ENCODE data around the gene ACOXL.
A peak's percentile ranks its signal among the peaks of the same experiment; 100 is the strongest.
"Not testable (repeated sequence)": the region's sequence is repeated elsewhere in the genome, so short reads cannot be mapped to it uniquely, and the experiment has no call there.

The ACOXL gene

DNA sequence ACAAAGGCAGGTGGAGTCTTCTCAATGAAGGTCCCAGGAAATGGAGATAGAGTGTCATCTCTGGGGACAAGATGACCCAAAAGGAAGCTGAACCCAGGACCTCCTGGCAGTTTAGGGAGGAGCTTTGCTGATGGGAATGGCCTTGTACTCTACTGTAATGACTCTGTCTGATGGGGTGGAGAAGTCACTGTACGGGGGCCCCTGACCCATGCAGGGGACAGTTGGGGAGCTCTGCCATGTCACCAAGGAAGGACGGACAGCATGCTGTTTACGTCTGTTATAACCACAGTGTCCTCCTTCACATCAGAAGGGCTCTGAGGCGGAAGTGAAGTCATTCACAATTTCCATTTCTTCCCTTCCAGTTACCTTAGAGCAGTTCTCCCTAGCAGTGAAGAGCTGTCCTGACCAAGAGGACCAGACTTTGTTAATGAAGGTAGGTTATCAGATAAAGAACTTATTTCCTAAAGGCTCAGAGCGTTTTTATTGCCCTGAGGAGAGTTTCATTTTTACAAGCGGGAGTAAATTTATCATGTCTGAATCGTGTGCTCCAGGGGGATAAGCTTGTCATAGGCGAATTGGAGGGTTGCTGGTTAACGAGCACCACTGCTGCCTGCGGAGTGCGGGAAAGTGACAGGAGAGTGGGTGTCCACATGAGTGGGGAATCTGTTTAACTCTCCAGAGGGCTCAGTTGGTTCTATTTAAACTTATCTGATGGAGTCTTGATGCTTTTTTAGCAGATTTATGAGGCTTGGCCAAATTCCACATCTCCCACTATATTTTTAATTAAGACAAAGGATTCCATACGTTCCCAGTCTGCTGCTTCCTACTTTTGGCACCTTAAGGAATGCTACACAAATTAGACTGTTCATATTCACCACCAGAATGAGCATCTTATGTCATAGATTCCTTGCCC, 316.7 kb downstream of the ACOXL start:
- peak; percentile 55 for DNase-seq

DNA sequence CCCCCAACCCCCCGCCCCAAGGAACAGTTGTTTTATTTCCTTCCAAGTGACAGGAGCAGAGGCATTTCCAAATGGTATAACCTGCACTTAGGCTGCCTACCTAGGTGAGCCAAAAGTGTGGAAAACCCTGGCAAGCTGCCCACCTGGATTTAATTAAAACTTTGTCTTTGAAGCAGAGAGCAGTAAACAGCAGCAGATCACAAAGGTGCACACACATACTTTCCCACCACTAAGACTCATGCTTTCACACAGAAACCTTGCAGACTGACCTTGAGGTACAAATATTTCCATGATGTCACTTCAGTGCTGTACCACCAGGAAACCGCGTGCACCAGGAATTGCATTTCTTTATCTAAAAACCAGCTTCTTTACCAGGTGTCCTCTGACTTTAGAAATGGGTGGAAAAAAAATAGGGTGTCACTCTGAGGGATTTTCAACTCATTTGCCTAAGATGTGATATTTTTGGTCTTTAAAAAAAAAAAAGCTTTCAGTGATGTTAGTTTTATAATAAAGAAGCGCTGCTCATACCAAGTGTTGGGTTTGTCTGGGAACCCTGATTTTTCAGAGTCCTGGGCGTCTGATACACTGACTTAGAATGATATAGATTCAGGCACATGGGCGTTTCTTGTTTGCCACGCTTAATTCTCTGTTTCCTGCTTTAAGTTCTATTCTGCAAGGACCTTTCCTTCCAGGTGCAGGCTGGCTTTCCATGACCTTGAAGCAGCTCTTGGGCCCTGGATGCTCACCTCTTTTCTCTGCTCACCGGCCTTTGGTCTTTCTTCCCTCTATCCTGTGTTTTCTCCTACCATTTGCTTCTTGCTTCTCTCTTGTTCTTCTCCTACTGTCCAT, 317.6 kb downstream of the ACOXL start:
- DNase-seq: peak; percentile 68

DNA sequence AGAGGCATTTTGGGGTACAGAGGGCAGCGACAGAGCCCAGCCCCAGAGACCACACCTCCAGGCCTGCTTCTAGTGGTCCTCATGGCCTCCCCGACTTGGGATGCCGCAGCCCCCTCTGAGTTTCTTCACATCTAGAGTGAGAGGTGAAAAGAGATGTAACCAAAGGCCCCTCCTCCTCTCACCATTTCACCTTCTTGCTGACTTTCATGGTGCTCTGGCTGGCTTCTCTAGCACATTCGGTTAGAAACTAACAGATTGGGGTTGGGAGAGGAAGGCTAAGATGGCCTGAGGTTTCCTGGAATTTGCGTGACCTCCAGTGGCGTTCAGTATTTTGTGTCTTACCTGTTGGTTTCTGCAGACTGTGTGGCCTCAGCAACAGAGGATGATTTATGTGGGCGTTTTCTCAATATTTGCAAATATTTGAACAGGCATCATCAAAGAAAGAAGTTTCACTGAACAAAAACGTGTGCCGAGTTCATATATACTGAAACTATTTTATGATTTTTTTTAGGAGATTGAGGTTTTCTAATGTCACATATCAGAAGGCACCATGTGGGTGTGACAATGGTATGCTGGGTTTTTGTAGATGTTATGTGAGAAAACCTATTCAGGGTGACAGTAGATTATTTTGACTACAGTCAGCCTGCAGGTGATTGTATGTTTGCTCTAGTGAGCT, 318.5 kb downstream of the ACOXL start:
- peak; percentile 74 for DNase-seq

DNA sequence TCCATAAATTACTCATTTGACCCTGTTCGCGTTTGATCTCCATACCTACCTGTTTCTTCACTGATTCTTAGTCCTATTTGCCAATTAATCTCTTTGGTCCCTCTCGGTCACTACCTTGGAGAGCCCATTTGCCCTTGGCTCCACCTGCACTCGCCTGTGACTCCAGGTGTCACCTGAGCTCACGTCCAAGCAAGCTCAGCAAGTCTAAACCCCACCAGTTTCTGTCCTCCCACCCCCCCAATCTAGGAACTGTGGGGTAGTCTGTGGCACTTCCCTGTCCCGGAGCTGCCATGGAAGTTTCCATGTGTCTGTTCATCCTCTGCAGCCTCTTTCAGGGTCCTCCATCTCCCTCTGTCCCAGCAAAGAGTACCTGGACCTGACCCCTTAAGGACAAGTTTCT, 320.2 kb downstream of the ACOXL start:
- peak; percentile 48 for DNase-seq

DNA sequence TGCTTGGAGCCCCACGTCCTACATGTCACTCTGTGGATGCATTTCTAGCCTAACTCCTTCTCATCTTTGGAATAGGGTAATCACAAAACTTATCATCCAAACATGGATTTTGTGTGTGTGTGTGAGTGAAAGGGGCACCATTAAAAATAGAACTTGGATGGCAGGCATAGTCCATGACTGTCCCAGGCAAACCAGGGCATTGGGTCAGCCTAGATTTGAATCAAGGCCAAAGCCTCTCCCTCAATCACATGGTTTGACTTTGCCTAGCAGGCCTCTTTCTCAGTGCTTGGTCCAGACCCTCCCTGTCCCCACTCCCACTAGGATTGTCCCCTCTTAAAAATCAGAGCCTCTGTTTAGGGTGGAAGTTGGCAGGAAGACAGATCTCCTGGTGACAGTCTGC, 320.9 kb downstream of the ACOXL start:
- peak; percentile 55 for DNase-seq

DNA sequence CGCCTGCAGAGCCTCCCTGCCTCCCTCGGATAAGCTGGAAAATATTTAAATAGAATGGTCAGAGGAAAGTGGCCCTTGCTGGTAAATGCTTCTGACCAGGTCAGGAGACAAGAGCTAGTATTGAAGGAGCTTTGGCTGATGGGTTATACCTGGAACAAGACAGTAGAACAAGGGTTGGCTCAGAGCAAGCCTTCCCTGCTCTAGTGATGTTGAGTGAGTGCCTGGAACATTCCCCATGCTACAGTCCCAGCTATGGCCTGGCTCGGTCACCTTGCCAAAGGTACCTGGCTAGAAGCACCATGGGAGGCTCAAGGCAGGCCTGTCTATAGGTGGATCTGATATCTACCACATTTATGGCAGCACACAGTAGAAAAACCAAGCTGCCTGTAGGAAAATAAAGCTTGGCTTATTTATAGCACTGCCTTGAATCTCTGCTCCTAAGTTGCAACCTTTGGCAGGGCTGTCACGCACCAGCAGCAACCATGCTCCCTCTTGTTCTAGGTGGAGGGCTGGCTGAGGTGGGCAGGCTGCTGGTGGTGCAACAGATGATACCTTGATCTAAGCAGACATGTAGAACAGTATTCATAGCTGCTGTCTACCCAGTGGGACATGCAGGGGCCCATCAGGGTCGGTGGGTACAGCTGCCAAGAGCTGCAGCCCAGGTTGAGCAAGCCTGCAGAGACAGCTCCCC, 321.6 kb downstream of the ACOXL start:
- peak; percentile 56 for DNase-seq

DNA sequence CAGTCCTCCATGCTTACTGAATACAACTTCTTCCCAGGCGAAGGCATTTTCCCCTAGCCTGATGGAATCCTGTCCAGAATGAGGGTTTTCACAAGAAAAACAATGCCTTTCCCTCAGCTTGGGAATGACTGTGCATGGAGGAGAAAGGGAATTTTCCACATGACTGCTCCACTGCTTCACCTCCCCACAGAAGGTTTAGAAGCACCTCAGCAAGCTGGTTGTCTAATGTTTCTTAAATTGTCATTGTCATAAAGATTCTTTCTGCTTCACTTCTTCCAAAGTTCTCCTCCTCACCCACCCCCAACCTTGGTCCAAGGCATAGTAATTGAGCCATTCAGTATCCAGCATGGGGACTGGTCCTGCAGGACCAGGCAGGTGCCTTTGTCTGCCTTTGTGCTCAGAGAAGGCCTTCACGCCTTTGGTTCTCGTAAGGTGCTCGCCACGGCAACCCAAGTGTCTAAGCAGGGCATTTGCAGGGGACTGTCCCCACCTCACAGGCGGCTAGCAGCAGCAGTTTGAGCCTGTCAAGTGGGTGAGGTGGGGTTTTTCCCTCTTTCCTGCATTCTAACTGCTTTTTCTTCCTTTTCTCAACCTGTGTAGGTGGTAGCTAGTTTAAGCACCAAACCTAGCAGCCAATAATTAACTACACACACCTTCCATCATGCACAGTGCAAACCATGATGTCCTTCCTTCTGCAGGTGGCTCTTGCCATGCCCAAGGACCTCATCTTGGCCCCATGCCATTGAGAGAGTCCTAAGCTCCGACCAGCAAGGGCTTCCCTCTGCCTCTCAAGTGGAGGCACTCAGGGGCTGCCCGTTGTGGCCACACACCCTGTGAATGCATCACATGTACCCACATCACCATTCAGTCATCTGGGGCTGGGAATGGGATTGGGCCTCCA, 322.7 kb downstream of the ACOXL start:
- peak; percentile 81 for DNase-seq

DNA sequence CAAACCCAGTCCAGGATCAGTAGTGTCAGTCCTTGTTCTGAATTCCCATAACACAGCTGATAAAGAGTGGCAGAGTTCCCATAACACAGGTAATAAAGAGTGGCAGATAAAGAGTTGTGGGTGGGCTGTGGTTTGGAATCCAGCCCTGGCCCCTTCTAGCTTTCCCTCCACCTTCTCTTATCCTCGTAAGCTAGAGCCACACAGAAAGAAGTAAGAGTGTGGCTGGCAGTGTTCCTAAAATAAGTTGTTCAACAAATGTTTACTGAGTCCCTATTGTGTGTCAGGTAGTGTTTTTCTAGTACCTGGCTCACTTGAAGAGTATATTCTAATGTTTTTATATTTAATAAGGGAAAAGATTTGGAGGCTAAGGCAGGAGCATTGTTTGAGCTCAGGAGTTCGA, 323.4 kb downstream of the ACOXL start:
- DNase-seq: no peak

DNA sequence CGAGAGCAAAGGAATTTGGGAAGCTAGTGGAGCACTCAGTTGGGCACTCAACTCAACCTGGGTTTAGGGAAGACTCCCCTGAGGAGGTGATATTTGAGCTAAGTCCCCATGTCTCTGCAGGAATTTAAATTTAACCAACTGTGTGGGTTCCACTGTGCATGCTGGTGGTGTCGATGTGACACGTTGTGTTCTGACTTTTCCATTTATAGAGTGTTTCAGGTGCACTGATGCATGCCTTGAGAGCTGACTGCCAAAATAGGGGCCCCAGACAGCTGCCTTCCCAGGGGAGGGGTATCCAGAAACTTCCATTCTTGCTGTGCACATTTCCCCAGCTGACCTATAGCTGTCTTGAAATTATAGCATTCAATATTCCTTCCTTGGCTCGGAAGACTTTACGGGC, 324.7 kb downstream of the ACOXL start:
- no peak for DNase-seq

DNA sequence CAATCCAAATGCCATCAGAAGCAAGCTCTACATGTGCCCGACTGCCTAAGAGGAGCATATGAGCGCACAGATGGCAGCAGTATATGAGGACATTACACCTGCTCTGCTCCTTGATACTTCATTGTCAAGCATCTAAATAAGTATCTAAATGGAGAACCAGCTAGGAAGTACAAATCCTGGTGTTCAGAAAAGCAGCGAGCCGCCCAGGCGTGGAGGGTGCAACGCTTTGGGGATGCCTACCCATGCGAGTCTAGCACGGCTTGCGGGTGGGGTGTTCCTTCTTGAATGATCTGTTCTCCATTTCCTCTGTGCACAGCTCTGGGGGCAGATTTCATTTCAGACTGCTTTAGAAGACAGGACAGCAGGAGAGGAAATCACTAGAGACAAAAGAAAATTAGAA, 325.3 kb downstream of the ACOXL start:
- DNase-seq: no peak

DNA sequence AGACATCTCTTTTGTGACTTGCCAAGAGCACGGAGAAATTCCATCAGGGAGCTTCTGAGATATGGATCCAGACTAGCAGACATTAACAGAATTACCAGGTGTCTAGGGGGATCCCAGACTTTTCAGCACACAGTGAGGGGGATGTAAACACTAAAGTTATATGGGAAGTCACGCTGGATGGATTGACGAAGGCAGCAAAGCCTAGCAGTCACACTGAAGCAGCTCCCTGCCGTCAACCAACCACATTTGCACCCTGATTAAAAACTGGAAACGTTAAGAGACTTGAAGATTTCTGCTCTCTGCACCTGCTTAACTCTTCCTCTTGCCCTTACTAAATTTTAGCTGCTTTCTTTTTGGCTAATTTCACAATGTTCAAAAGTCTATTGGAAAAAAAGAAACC, 325.9 kb downstream of the ACOXL start:
- DNase-seq: no peak

DNA sequence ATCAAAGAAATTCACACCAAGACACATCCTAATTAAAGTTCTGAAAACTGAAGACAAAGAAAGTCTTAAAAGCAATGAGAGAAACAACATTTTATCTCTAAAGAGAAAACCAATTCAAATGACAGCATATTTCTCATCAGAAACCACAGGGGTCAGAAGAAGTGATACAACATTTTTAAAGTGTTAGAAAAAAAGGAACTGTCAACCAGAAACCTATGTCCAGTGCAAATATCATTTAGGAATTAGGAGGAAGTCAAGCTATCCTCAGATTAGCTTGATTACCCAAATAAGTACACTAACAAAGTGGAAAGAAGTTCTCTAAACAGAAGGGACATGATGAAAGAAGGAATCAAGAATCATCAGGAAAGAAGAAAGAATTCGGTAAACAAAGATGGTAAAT, 328.8 kb downstream of the ACOXL start:
- DNase-seq: no peak

DNA sequence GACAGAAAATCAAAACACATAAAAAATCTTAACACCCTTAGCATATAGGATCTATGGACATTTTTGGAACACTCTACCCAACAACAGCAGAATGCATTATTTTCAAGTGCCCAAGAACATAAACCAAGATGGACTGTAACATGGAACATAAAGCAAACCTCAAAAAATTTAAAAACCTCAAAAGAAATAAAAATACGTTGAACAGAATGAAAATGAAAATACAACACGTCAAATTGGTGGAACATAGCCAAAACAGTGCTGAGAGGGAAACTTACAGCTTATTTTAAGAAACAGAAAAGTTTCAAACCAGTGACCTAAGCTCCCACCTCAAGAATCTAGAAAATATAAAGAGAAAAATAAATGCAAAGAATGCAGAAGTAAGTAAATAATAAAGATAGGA, 330.0 kb downstream of the ACOXL start:
- DNase-seq: no peak

DNA sequence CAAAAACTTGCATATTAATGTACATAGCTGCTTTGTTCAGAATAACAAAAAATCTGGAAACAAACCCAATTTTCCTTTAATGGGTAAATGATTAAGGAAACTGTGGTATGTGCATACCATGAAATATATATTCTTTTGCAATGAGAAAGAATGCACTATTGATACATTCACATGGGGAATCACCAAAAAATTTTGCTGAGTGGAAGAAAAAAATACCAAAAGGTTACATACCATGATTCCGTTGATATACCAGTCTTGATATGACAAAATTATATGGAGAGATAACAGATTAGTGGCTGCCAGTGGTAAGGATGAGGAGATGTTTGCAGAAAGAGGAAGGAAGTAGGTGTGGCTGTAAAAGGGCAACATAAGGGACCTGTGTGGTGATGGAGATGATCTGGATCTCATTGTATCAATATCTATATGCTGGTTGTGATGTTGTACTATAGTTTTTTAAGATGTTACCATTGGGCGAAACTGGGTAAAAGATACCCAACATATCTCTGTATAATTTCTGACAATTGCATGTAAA, 333.8 kb downstream of the ACOXL start:
- no peak for DNase-seq

DNA sequence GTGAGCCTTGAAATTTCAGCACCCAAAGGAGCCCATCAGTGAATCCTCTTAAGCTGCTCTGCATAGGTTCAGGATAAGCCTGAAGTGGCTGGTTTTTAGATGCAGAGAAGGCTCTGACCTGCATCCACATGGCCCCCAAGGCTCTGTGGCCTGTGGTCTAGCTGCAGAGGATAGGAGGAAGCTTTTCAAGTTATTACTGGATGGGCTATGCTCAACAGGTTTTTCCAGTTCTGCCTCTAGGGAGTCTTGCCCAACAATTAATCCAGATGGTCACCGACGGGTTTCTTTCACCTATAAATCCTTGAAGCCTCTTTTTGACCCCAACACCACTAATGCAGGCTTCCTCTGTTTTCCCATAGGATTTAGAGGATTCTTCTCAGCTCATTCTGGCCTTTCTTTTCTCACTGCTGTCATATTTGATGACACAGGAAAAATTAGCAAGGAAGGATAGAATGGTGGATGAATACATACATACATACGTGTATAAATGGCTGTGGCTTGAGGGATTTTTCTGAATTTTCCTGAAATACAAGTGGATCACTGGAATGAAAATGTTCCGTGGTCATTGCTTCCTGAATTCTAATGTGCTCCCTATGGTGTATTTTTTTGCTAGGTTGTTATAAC, 336.2 kb downstream of the ACOXL start:
- no peak for DNase-seq

DNA sequence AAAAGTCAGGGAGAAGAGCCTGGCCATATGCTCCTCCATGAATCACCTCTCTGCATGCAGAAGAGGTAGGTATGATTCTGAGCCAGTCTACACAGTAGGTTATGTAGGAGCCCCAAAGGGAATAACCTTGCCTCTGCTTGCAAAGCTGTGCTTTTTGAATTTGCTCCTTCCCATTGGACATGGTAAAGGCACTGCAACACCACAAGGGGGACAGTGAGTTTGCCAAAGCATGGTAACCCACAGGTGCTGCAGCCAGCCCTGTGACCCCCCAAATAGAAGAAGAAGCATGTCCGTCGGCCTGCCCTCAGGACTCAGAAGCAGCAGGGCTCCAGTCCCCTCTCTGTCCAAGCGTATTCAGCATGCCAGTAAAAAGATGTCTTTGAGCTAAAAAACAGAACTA, 337.3 kb downstream of the ACOXL start:
- DNase-seq: no peak

DNA sequence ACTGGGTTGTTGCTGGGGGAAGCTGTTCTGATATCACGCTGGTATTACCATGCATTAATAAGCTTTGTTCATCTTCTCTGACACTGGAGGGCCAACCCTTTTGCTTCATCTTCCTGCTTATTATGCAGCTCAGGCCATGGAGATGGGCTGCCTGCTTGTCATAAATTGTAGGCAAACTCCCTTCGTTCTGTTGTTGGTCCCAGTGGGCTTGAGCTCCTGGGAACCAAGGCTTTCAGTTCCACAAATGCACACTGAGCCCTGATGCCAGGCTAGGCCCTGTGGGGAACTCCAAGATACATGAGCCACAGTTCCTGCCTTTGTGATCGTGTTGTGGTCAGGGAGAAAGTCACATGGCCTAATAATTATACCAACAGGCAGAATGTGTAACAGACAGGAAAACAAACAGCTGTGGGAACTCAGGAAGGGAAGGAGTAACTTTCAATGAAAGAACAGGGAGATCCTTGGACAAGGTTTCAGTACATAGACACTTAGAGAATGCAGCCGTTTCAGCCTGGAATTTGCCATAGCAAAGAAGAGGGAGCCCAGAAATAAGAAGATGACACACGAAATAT, 339.3 kb downstream of the ACOXL start:
- DNase-seq: no peak

DNA sequence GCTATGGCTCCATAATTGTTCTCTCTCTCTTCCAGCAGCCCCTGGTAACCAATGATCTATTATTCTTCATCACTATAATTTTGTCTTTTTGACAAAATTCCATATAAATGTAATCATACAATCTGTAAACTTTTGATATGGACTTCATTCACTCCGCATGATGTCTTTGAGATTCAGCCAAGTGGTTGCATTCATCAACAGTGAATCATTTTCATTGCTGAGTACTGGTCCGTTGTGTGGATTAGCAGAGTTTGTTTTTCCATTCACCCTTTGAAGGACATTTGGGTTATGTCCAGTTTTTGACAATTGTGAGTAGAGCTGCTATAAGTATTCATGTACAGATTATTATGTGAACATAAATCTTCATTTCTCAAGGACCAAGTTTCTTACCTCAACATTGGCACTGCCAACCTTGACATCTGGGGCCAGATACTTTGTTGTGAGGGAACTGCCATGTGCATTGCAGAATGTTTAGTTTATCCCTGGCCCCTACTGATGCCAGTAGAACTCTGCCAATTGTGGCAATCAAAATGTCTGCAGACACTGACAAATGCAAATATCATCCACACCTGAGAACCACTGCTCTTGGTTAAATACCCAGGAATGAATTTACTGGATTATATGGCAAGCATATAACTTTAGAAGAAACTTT, 340.0 kb downstream of the ACOXL start:
- no peak for DNase-seq

DNA sequence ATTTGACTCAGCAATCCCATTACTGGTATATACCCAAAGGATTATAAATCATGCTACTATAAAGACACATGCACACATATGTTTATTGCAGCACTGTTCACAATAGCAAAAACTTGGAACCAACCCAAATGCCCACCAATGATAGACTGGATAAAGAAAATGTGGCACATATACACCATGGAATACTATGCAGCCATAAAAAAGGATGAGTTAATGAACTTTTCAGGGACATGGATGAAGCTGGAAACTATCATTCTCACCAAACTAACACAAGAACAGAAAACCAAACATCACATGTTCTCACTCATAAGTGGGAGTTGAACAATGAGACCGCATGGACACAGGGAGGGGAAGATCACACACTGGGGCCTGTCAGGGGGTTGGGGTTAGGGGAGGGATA, 350.3 kb downstream of the ACOXL start:
- not testable (repeated sequence) for DNase-seq

DNA sequence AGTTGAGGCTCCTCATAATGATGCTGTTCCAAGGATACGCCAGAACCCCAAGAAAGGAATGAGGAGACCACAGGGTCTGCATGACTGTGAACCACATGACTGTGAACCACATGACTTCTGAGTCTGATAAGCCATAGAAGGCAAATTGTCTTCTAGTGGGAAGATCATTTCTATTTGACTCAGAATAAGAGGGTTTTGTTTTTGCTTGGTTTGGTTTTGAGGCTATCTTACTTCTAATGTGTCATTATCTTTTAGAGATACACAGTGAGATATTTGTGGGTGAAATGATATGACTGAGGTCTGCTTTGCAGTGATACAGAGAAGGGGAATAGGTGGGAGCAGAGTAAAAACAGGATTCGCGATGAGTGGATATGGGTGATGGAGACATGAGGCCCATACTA, 359.4 kb downstream of the ACOXL start:
- DNase-seq: no peak
